Umbilical cord (tissue), 2 donors: ENCODE data around the gene DOP1A. TPM values are rescaled to one million over a fixed set of nuclear protein-coding genes. Genes with fewer than 3 reads are reported as not detected.

Experiments
- DNase-seq: peaks from one replicate; pipeline ENCODE4 v3.0.0-alpha.2; 2015; ENCODE audit warnings: low spot score
- total RNA-seq: library from RNA; depleted of rRNA; stranded (reverse); fragments of >200 nt; gene quantifications from one replicate; pipeline ENCODE4 v1.2.3, GENCODE V29; 2014; ENCODE audit warnings: low replicate concordance; ENCODE audit not compliant: insufficient read depth

DOP1A gene
- total RNA-seq, 1 donor from 2014 or later = 31.8 TPM

DNA sequence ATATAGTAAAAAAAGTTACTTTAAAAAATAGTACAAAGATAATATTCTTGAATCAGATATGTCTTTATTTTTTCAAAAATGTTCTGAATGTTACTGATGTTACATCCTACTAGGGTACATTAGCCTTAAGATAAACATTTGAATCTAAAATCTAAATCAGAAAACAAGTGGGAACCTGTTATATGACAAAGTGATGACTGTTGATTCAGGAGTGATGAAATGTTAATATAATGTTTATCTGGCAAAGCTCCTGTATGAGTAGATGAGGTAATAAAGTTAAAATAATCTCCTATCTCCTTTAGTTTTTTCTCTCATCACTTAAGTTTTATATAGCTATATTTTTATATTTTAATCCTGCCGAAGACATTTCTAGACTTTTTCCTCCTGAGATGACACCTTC lies 4.2 kb downstream of the DOP1A start:
- no peak for DNase-seq

DNA sequence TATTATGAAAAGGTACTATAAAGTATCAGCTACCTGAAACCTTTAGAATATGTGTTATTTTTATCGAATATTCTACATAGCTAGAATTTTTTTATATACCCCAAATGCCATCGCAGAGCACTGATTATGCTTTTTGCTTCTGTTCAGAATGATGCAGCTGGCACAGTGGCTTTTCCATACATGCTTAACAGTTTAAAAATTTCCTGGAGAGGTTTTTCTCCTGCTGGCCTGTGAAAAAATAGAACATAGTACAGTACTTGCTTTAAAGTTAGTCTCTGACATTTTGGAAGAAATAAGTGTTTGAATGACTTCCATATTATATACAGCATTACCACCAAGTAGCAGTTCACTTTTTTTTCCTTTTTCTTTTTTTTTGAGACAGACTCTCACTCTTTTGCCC lies 5.3 kb downstream of the DOP1A start:
- DNase-seq = no peak

DNA sequence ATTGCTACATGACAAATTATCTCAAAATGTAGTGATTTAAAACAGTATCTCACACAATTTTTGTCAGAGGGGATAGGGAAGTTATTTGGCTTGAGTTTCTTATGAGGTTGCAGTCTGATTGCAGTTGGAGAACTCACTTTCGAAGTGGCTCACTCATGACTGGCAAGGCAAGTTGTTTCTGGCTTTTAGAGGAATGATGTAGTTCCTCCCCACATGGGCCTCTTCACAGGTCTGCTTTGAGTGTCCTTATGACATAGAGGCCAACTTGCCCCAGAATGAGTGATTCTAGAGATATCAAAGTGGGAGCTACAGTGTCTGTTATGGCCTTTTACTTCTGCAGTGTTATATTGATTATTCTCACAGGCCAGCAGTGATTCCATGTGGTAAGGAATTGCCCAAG lies 6.1 kb downstream of the DOP1A start:
- DNase-seq = no peak

GRCh38 chr6:83083476-83083875 lies 16.0 kb downstream of the DOP1A start:
- no peak for DNase-seq

- no peak for DNase-seq
Measured at GRCh38 chr6:83086751-83087150, 19.3 kb downstream of the DOP1A start.

DNA sequence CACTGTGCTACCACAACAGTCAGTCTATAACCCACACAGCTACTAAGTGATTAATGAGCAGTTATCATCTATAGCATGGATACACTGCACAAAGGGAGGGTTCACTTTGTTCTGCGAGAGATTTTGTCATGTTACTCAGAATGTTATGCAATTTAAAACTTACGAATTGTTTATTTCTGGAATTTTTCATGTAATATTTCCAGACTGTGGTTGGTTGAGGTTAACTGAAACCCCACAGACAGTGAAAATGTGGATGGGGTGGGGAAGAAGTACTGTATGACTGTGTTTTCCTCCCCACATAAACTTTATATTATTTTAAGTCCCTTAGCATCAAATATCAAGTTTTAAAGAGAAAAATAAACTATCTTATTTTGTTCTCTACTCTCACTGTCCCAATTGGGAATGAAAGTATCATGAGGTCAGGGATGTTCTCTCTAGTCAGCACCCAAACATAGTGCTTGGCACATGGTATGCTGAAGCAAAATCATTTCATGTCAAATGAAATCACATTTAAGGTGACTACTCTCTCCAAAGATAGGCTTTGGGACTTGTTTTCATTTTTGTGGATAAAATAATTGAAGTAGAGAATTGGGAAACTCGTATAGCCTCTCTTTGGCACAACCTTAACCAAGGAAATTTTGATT lies 25.4 kb downstream of the DOP1A start:
- DNase-seq = no peak

DNA sequence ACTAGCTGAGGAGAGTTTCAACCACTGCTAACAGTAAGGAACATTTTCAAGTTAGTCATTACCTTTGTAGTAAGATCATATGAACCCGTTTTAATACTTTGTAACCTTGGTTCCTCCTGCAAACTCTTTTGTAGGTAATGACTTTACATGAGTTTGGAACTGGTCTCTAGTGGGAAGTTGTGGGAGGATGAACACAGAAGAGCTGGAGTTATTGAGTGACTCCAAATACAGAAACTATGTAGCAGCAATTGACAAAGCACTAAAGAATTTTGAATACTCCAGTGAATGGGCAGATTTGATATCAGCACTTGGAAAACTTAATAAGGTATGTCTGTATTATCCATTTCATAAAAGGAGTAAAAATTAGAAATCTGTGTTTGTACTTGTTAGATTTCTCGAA lies 29.3 kb downstream of the DOP1A start:
- DNase-seq = no peak

GRCh38 chr6:83097204-83097603 lies 29.7 kb downstream of the DOP1A start:
- DNase-seq = no peak

DNA sequence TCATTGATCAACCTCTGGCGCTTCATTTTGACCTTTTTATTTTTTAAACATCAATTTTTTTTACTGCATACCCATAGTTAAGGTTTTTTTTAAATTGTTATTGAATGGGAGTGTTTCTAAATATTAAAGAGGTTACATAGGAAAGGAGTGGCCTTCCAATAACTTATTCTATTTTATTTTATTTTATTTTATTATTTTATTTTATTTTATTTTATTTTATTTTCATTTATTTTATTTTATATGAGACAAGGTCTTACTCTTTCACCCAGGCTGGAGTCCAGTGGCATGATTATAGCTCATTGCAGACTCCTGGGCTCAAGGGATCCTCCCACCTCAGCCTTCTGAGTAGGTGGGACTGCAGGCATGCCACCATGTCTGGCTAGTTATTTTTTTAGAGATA lies 30.2 kb downstream of the DOP1A start:
- no peak for DNase-seq

- DNase-seq = no peak
Measured at GRCh38 chr6:83098589-83098988, 31.1 kb downstream of the DOP1A start.

DNA sequence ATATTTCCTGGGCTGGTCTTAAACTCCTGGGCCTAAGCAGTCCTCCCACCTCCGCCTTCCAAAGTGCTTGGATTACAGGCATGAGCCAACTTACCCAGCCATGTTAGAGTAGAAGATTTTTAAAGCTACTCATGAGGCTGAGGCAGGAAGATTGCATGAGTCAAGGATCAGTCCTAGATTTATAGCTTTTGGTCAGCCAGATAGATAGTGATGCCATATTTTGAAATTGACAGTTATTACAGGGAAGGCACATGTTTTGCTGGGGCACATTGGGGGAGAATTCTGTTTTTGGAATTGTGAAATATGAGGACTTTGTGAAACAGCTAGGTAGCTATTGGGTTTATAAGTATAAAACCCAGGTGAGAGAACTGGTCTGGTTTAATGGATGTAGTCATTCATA lies 40.9 kb downstream of the DOP1A start:
- DNase-seq = no peak

DNA sequence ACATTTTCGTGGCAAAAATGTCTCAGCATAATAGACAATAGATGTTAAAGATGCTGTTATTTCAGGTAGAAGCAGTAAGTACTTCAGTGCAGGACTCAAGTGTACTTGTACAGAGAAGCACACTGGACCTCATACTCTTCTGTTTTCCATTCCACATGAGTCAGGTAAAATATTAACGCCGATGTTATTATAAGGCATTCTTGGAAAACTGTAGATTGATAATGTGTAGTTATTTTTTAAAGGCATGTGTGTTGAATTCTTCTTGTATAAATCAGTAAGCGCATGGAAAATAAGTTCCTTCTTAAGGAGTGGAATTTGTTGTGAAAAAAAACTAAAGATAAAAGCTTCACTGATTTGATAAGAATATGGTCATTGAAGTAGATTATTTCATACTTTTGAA lies 45.8 kb downstream of the DOP1A start:
- DNase-seq = no peak

DNA sequence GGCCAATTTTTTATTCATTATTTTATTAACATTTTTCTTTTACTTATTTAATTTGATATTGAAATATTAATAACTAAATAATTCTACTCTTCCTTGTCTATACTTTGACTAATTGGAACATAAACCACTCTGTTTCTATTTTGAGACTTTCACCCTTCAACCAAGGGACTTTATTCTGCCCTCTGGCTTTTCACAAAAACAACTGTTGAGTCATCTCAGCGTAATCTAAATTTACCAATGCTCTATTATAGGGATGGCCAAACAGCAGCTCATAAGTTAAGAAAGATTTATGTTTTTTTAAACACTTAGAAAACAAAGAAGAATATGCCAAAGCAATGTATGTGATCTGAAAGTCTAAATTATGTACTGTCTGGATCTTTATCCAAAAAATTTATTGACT lies 46.7 kb downstream of the DOP1A start:
- DNase-seq = no peak

DNA sequence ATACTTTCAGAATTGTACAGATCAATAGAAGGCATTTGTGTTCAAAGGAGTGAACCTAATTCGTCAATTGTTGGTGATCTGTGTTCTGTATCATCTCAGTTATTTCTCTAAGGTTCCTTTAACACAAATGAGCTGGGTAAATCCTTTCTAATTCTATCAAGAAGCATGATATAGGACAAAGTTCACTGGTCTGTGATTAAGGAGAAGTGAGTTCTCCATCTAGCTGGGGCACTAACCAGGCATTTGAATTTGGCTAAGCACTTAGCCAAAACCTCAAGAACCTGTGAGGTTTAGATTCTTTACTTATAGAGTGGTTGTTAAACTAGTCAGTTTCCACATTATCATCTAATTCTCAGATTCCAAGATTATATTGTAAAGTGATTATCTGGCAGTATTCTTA lies 50.3 kb downstream of the DOP1A start:
- DNase-seq = no peak

DNA sequence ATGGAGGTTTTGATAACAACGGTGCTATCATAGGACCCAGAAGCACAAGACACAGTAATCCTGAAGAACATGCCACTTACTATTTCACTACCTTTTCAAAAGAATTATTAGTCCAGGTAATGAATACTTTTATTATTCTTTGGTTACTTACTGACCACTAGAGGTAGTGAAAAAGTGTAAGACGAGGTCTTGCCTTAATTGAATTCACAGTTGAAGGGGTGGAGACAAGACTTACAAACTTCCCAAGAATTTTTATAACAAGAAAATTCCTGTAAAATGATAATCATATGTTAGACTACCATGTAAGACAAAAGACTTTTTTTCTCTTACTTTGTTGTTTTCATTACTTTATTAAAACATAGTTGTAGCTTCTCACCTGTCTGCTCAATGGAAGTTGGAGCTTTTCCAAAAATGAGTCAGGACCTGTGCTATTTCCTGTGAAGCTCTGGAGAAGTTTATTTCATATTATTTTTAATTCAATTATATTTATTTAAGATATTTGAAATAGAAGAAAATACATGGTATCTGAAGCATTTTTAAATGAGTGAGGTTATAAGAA lies 52.4 kb downstream of the DOP1A start:
- no peak for DNase-seq

DNA sequence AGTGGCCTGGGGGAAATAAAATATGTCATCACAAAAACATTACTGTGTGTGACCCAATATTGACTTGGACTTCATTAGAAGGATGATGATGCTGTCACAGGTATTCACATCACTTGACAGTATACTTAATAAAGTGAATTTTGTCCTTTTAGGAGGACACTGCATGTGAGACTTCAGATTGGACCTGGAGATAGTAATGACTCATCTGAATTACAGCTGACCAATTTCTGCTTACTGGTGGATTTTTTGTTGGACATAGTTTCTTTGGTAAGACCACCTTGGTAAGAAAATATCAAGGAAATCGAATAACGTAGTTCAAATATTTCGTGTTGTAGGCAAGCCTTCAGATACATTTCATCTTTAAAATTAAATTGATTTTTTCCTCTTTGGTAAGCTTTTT lies 57.1 kb downstream of the DOP1A start:
- DNase-seq = no peak

- DNase-seq = no peak
Measured at GRCh38 chr6:83125425-83125824, 58.0 kb downstream of the DOP1A start.

DNA sequence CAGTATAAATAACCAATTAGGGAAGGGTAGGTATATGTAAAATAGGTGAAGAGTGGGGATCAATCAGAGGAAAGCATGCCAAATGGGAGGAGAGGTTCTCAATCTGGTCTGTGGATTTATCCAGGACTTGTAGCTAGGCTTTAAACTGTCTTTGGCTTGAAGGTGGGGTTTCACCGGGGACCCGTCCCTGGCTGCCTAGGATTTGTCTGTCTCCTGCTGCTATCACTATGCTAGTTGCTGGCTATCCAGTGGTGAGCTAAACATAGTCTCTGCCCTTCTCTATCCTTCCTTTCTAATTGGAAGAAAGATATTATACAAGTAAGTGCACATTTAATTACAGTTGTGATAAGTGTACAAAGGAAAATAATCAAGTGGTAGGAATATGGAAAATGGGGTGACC lies 58.8 kb downstream of the DOP1A start:
- DNase-seq = no peak

GRCh38 chr6:83126807-83127206 lies 59.3 kb downstream of the DOP1A start:
- DNase-seq = no peak

DNA sequence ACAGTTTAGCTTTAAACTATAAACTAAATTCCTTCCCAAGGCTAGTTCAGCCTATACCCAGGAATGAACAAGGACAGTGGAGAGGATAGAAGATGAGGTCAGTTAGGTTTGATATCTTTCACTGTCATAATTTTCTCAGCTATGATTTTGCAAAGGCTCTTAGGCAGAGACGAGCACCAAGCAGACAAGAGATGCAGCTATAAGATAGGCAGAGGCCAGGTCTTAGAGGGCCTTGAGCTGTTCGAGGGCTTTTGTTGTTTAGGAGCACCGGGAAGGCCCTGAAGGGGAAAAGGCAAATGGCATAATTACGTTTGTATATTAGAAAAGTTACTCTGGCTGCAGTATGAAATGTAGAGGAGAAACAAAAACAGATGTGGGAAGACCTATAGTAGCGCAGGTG lies 59.8 kb downstream of the DOP1A start:
- DNase-seq = no peak

DNA sequence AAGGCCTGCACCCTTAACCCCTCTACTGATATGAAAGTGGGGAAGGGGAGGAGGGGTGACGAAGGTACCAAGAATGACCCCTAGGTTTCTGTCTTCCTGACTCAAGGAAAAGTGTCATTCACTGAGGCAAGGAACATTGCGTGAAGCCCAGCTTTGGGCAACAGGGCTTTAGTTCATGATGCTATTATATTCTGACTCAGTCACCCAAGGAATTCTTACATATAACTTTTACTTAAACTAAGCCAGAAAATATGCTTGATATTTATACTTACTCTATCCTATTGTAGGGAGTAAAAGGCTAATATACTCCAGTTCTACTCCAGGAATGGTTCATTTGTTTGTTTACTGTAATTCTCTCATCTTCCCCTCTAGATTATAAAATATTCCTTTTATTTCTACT lies 60.5 kb downstream of the DOP1A start:
- DNase-seq = no peak

- DNase-seq = no peak
Measured at GRCh38 chr6:83132121-83132520, 64.7 kb downstream of the DOP1A start.

GRCh38 chr6:83138118-83138722 lies 70.7 kb downstream of the DOP1A start:
- DNase-seq = no peak

DNA sequence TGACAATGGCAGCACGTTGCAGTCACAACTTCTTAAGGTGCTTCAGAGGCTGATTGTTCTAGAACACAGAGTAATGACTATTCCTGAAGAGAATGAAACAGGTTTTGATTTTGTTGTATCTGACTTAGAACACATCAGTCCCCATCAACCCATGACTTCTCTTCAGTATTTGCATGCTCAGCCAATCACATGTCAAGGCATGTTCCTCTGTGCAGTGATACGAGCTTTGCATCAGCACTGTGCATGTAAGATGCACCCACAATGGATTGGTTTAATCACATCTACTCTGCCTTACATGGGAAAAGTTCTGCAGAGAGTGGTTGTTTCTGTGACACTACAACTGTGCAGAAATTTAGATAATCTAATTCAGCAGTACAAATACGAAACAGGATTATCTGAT lies 71.3 kb downstream of the DOP1A start:
- DNase-seq = no peak
